GM19193 (cell line): ENCODE results near the gene MCF2L2.

Experiments
- POLR2A ChIP-seq: IDR thresholded peaks from 4 replicates; pipeline ENCODE4 v1.6.1; 2011; ENCODE audit not compliant: insufficient read depth, insufficient read length; ENCODE audit errors: extremely low read depth

Gene MCF2L2

GRCh38 chr3:183329543-183329942, 98.9 kb downstream of the MCF2L2 start:
- no peak for TF ChIP-seq POLR2A

DNA sequence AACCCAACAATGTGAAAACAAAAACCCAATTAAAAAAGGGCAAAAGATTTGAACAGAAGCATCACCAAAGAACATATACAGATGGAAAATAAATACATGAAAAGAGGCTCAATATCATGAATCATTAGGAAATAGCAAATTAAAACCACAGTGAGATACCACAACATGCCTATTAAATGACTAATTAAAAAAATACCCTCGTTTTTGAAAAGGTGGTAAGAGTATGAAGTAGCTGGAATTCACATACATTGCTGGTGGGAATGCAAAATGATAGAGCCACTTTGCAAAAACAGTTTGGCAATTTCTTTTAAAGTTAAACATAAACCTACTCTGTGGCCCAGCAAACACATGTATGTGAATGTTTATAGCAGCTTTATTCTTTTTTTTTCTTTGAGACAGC, 99.6 kb downstream of the MCF2L2 start:
- no peak for TF ChIP-seq POLR2A

- no peak for TF ChIP-seq POLR2A
Observed at GRCh38 chr3:183328164-183328563, 100.3 kb downstream of the MCF2L2 start.

- no peak for TF ChIP-seq POLR2A
Observed at GRCh38 chr3:183327343-183327742, 101.1 kb downstream of the MCF2L2 start.

GRCh38 chr3:183324083-183324482, 104.3 kb downstream of the MCF2L2 start:
- TF ChIP-seq POLR2A, result no peak

DNA sequence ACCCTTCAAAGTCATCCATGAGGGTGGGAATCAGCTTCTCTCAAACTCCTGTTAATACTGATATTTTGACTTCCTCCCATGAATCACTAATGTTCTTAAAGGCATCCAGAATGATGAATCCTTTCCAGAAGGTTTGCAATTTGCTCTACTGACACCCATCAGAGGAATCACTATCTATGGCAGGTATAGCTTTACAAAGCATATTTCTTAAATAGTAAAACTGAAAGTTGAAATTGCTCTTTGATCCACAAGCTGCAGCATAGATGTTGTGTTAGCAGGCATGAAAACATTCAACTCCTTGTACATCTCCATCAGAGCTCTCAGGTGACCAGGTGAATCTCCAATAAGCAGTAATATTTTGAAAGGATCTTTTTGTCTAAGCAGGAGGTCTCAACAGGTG, 109.0 kb downstream of the MCF2L2 start:
- no peak for TF ChIP-seq POLR2A

GRCh38 chr3:183318877-183319276, 109.5 kb downstream of the MCF2L2 start:
- TF ChIP-seq POLR2A, result no peak

- no peak for TF ChIP-seq POLR2A
Observed at GRCh38 chr3:183317886-183318865, 110.2 kb downstream of the MCF2L2 start.

GRCh38 chr3:183317271-183317670, 111.1 kb downstream of the MCF2L2 start:
- no peak for TF ChIP-seq POLR2A

- no peak for TF ChIP-seq POLR2A
Observed at GRCh38 chr3:183315739-183316138, 112.7 kb downstream of the MCF2L2 start.

- TF ChIP-seq POLR2A, result no peak
Observed at GRCh38 chr3:183313764-183314163, 114.7 kb downstream of the MCF2L2 start.

DNA sequence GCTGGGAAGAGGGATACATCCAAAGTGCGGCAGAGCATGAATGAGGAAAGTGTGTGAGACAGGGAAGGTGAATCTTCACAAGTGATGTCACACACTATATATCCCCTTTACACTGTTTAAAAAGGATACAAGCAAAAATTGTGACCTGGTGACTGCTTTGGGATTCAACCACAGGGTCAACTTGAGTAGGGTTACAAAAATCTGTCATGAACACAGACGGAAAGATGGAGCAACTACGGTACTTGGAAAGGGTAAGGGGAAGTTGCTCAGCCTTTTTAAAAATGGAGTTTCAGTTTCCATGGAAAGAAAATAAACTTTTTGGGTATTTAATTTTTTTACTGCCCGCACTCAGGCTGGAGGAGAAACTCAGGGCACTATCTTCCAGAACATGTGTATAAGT, 115.1 kb downstream of the MCF2L2 start:
- TF ChIP-seq POLR2A, result no peak

DNA sequence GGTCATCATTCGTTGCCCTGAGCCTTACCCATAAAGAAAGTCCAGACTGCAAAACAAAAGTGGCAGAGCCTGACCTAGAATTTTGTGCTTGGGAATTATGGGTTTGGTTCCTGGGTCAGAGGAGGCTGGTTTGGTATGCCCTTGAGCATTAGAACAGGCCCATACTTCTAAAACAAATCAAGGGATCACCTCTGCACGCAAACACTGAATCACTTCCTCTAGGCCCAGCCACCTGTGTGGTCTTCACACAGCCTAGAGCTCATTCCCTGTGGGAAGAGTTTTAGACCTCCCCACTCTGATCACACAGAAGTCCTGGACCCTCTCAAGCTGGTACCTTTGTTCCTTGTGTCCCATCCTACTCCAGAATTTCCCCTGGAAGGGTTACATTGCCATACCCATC, 116.0 kb downstream of the MCF2L2 start:
- no peak for TF ChIP-seq POLR2A

DNA sequence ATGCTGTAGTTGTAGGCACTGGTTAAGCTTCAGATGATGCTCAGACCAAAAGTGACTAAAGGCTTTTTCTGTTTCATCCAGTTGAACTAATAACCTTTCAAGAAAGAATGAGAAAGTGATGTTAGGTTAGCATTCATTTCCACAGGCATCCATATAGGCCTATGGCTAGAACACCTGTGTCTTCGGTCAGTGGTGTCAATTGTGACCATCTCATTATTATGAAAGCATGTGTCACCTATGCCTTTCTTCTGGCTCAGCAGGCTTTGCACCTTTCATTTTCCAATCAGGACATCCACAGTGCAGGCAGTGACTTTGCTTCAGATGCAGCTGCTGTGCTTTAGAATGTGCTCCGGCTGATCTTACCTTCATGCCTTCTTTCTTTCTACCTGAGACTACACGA, 117.5 kb downstream of the MCF2L2 start:
- no peak for TF ChIP-seq POLR2A

DNA sequence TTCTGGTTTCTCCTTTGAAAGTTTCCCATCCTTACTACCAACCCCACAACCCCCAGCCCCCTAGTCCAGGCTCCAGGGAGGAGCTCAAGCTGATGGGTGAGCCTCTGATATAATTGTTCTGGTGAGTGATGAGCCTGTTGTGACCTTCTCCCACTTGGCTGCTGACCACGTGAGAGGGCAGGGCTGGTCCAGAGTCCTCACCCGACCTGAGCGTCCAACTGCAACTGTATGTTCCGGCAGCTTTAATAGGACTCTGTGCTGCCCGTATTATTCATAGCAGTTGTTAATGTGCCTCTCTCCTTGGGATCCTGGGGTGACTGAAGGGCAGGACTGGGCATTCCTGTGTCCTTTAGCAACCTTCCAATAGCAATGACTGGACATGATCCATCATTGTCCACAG, 119.1 kb downstream of the MCF2L2 start:
- no peak for TF ChIP-seq POLR2A

DNA sequence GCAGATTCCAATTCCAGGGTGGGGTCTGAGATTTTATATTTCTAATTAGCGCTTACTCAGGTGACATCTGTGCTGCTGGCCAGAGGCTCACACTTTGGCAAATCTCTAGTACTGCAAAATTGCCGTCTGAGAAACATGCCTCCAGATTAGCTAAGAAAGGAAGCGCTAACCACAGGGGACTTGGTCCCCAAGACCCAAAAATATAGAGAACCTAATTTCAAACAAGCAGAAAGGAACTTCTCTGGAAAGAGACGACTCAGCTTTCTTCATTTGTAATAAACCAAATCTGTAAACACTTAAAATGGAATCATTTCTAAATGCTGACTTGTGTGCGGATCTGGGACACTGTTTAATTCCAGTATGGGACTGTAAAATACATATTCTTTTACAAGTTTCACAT, 119.7 kb downstream of the MCF2L2 start:
- no peak for TF ChIP-seq POLR2A
